GM21529 (cell line): ENCODE results near the gene OSBP2.

ENCODE experiments used
- ATAC-seq: cut with Tn5 transposase; IDR thresholded peaks from one replicate; pipeline ENCODE4 v1.9.1; 2021; ENCODE audit not compliant: unreplicated experiment

OSBP2 gene

GRCh38 chr22:30930228-30930627, 235.6 kb downstream of the OSBP2 start:
- ATAC-seq, result no peak

GRCh38 chr22:30931541-30932300, 237.0 kb downstream of the OSBP2 start:
- no peak for ATAC-seq

GRCh38 chr22:30932661-30933060, 238.0 kb downstream of the OSBP2 start:
- ATAC-seq, result no peak

GRCh38 chr22:30933457-30933856, 238.8 kb downstream of the OSBP2 start:
- no peak for ATAC-seq

GRCh38 chr22:30934053-30934452, 239.4 kb downstream of the OSBP2 start:
- no peak for ATAC-seq

GRCh38 chr22:30940685-30941362, 246.2 kb downstream of the OSBP2 start:
- no peak for ATAC-seq

GRCh38 chr22:30941363-30941740, 246.7 kb downstream of the OSBP2 start:
- no peak for ATAC-seq

GRCh38 chr22:30943368-30943767, 248.7 kb downstream of the OSBP2 start:
- ATAC-seq, result no peak

- no peak for ATAC-seq
These were observed 250.3 kb downstream of the OSBP2 start for GRCh38 chr22:30944986-30945385.

- ATAC-seq, result no peak
These were observed 251.0 kb downstream of the OSBP2 start for GRCh38 chr22:30945653-30946052.

- no peak for ATAC-seq
These were observed 251.7 kb downstream of the OSBP2 start for GRCh38 chr22:30946354-30946753.

GRCh38 chr22:30947173-30947815, 252.6 kb downstream of the OSBP2 start:
- ATAC-seq, result no peak

- ATAC-seq, result no peak
These were observed 253.3 kb downstream of the OSBP2 start for GRCh38 chr22:30947816-30948454.

- no peak for ATAC-seq
These were observed 254.3 kb downstream of the OSBP2 start for GRCh38 chr22:30948930-30949342.

GRCh38 chr22:30949934-30950660, 255.4 kb downstream of the OSBP2 start:
- no peak for ATAC-seq

- no peak for ATAC-seq
These were observed 258.5 kb downstream of the OSBP2 start for GRCh38 chr22:30953206-30953605.

GRCh38 chr22:30955153-30955552, 260.5 kb downstream of the OSBP2 start:
- ATAC-seq, result no peak
